Vagina (tissue), 2 donors: ENCODE results near the gene UQCR11. TPM values are rescaled to one million over a fixed set of nuclear protein-coding genes. Genes with fewer than 3 reads are reported as not detected.

Experiments used
- DNase-seq, 2 donors: peaks; one replicate each; pipeline ENCODE4 v3.0.0-alpha.2; 2017; ENCODE audit errors: extremely low spot score in 2 of 2
- H3K27ac ChIP-seq: fragments of 200-600 bp; sonication (generic); one replicate; pipeline ENCODE4 v1.5.1; 2019
- H3K27me3 ChIP-seq: fragments of 200-600 bp; sonication (generic); one replicate; pipeline ENCODE4 v1.5.1; 2019
- H3K36me3 ChIP-seq, 2 donors: fragments of 200-600 bp; sonication (generic); one replicate each; pipeline ENCODE4 v1.5.1; 2017 to 2019
- H3K4me1 ChIP-seq: fragments of 200-600 bp; sonication (generic); one replicate; pipeline ENCODE4 v1.5.1; 2019
- H3K4me3 ChIP-seq, 2 donors: fragments of 200-600 bp; sonication (generic); 1 replicate in 1 of 2; 2 replicates in 1 of 2; pipeline ENCODE4 v1.5.1; 2016 to 2019
- H3K9me3 ChIP-seq: fragments of 200-600 bp; sonication (generic); one replicate; pipeline ENCODE4 v1.5.1; 2019
- CTCF ChIP-seq, 3 experiments: fragments of 450-650 bp in 2 of 3; fragments of 200-600 bp in 1 of 3; sonication (generic) in 1 of 3; IDR thresholded peaks; one replicate each; pipeline ENCODE4 v1.5.1; 2017 to 2019; ENCODE audit warnings: antibody characterized with exemption in 3 of 3, mild to moderate bottlenecking in 2 of 3, moderate library complexity in 2 of 3
- POLR2A ChIP-seq, 2 donors: fragments of 450-650 bp; IDR thresholded peaks; one replicate each; pipeline ENCODE4 v1.6.1; 2017; ENCODE audit warnings: antibody characterized with exemption in 2 of 2, mild to moderate bottlenecking in 2 of 2, moderate library complexity in 2 of 2
- POLR2AphosphoS5 ChIP-seq, 2 donors: sonication (generic); formaldehyde crosslinking; IDR thresholded peaks; one replicate each; pipeline ENCODE4 v1.9.0; 2017; ENCODE audit warnings: antibody characterized with exemption in 2 of 2, mild to moderate bottlenecking in 2 of 2, low read depth in 1 of 2; ENCODE audit not compliant: insufficient read depth in 1 of 2
- intact Hi-C: fragments of 100-400 bp; cut with DNase I; formaldehyde crosslinking; loops from one replicate; pipeline ENCODE4 v1.15.1; 2023
- total RNA-seq: library from RNA; depleted of rRNA; stranded (reverse); fragments of >200 nt; gene quantifications from one replicate; pipeline ENCODE4 v1.2.3, GENCODE V29; 2016

Gene UQCR11
- total RNA-seq, 1 donor from 2014 or later: 79.8 TPM

DNA sequence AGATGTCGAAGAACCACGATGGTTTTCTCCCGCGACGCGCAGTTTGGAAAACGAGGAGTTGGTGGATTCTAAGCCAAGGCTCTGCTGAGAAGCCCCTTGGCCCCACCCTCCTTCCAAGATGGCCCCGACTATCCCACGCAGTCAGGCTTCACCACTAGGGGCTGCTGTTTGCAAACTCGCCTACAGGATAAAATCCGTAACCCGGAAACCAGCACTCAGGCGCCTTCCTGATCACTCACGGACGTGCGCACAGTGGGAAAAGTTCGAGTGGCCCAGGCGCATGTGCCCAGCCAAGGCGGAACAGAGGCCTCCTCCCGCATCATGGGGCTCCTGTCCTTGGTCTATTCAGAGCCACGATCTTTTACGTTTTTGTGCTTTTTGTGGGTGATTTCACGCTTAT, 19.2 kb upstream of the UQCR11 start:
- Histone ChIP-seq H3K4me3 (no peak overlapping the region), H3K27me3 (no peaks in the 10 kb centered on the region), H3K27ac (no peak overlapping the region), H3K9me3 (no peaks in the 10 kb centered on the region), H3K36me3 (peaks cover 0 to 34% of the 10 kb centered on the region in 2 donors), H3K4me1 (no peaks in the 10 kb centered on the region)
- no peak for DNase-seq
- TF ChIP-seq POLR2A (IDR thresholded peaks at IDR 0.05) (no peak), POLR2AphosphoS5 (IDR thresholded peaks at IDR 0.05; ENCODE audit: insufficient read depth in 1 of 2, low read depth in 1 of 2) (no peak), CTCF (IDR thresholded peaks at IDR 0.05) (peak in 1 of 3 experiments; percentile 22)
- intact Hi-C loops: no loop called here

- Histone ChIP-seq H3K36me3 (peaks cover 0 to 41% of the 10 kb centered on the region in 2 donors), H3K9me3 (no peaks in the 10 kb centered on the region), H3K27me3 (no peaks in the 10 kb centered on the region), H3K4me1 (no peaks in the 10 kb centered on the region), H3K4me3 (no peak overlapping the region), H3K27ac (no peak overlapping the region)
- TF ChIP-seq CTCF (IDR thresholded peaks at IDR 0.05): no peak
- no peak for TF ChIP-seq POLR2AphosphoS5 (IDR thresholded peaks at IDR 0.05; ENCODE audit: insufficient read depth in 1 of 2, low read depth in 1 of 2)
- TF ChIP-seq POLR2A (IDR thresholded peaks at IDR 0.05): no peak
- intact Hi-C loops: no loop called here
- no peak for DNase-seq
Observed at GRCh38 chr19:1622541-1622940, 17.3 kb upstream of the UQCR11 start.

DNA sequence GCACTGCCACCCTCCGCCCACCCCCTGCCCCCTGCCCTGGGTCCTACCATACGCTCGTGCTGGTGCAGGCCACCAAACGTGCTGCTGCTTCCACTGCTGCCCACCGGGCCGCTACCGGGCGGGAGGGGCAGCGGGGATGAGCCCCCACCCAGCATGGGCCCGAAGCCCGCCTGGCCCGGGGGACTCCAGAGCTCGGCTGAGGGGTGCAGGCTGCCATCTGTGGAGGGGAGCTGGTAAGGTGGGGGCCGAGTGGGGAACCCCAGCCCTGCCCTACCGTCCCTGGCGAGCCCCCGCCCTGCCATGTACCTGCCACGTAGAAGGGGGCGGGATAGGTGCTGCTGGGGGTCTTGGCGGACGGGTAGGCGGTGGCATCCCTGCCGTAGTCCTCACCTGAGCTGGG, 16.7 kb upstream of the UQCR11 start:
- H3K27ac ChIP-seq: no peak overlapping the region
- H3K27me3 ChIP-seq: no peaks in the 10 kb centered on the region
- intact Hi-C loops: no loop called here
- TF ChIP-seq POLR2A (IDR thresholded peaks at IDR 0.05) (no peak), CTCF (IDR thresholded peaks at IDR 0.05) (no peak), POLR2AphosphoS5 (IDR thresholded peaks at IDR 0.05; ENCODE audit: insufficient read depth in 1 of 2, low read depth in 1 of 2) (no peak)
- no peak overlapping the region for H3K4me3 ChIP-seq
- H3K4me1 ChIP-seq: no peaks in the 10 kb centered on the region
- no peaks in the 10 kb centered on the region for H3K9me3 ChIP-seq
- no peak for DNase-seq
- H3K36me3 ChIP-seq: peaks cover 0 to 41% of the 10 kb centered on the region in 2 donors

- Histone ChIP-seq H3K36me3 (peaks cover 0 to 41% of the 10 kb centered on the region in 2 donors), H3K4me3 (no peak overlapping the region), H3K4me1 (no peaks in the 10 kb centered on the region), H3K27me3 (no peaks in the 10 kb centered on the region), H3K9me3 (no peaks in the 10 kb centered on the region), H3K27ac (no peak overlapping the region)
- intact Hi-C loops: no loop called here
- TF ChIP-seq POLR2A (IDR thresholded peaks at IDR 0.05): no peak
- no peak for TF ChIP-seq CTCF (IDR thresholded peaks at IDR 0.05)
- TF ChIP-seq POLR2AphosphoS5 (IDR thresholded peaks at IDR 0.05; ENCODE audit: insufficient read depth in 1 of 2, low read depth in 1 of 2): no peak
- no peak for DNase-seq
Observed at GRCh38 chr19:1621574-1621973, 16.3 kb upstream of the UQCR11 start.

- intact Hi-C loops: no loop called here
Observed at GRCh38 chr19:1621021-1621420, 15.8 kb upstream of the UQCR11 start.

More at GRCh38 chr19:1621021-1621420, 15.8 kb upstream of the UQCR11 start:
- H3K36me3 ChIP-seq: peaks cover 0 to 41% of the 10 kb centered on the region in 2 donors
- no peaks in the 10 kb centered on the region for H3K4me1 ChIP-seq
- no peak overlapping the region for H3K4me3 ChIP-seq
- DNase-seq: no peak
- H3K27ac ChIP-seq: no peak overlapping the region
- no peaks in the 10 kb centered on the region for H3K27me3 ChIP-seq
- no peaks in the 10 kb centered on the region for H3K9me3 ChIP-seq
- TF ChIP-seq POLR2A (IDR thresholded peaks at IDR 0.05) (no peak), POLR2AphosphoS5 (IDR thresholded peaks at IDR 0.05; ENCODE audit: insufficient read depth in 1 of 2, low read depth in 1 of 2) (no peak), CTCF (IDR thresholded peaks at IDR 0.05) (no peak)
